Hepatocyte (in vitro differentiated cells): ENCODE results near the gene C16orf92.

Source experiments
- CTCF ChIP-seq: fragments of 200-600 bp; sonication (generic); IDR thresholded peaks from 2 replicates; pipeline ENCODE4 v1.5.1; 2016; ENCODE audit warnings: antibody characterized with exemption, mild to moderate bottlenecking; ENCODE audit not compliant: poor library complexity
- EZH2 ChIP-seq: fragments of 200-600 bp; sonication (generic); IDR thresholded peaks from 2 replicates; pipeline ENCODE4 v1.6.1; 2016; ENCODE audit warnings: antibody characterized with exemption, mild to moderate bottlenecking, borderline replicate concordance
- EZH2phosphoT487 ChIP-seq: fragments of 200-600 bp; sonication (generic); IDR thresholded peaks from one replicate; pipeline ENCODE4 v1.6.1; 2018; ENCODE audit warnings: antibody characterized with exemption, mild to moderate bottlenecking, low read depth, moderate library complexity; ENCODE audit not compliant: unreplicated experiment, severe bottlenecking

DNA sequence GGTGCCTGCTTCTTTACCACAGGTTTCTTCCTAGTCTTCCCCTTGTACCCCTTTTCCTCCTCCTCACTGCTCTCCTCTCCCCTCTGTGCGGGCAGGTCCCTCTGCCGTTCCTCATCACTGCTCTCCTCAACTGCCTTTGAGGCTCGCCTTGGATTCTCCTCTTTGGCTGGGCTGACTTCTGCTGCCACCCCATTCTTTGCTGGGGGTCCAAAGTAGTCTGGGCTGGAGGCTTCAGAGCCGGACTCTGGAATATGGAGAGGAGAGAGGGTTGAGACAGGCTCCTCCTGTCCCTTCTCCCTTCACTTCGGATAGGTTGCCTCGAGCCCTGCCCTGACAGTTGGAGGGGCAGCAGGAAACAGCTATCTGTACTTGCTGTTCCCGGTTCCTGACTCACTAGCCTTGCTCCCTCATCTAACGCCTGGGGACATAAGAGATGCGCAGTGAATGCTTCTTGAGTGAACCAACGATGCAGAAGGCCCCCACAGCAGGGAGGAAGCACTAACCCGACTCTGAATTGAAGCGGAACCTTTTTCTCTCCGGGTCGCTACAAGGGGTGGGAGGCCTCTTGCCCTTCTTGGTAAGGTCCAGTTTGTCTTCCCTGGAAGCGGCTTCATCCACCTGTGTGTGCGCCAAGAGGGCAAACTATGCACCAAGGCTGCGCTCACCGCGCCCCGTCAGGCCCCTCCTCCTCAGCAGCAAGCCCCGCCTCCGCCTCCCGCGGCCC is 28.2 kb upstream of the C16orf92 start:
- TF ChIP-seq CTCF: no peak
- no peak for TF ChIP-seq EZH2
- no peak for TF ChIP-seq EZH2phosphoT487
